HepG2 (cell line): Measurements from ENCODE around the gene TM4SF5.

Experiments
- CEBPB ChIP-seq: IDR thresholded peaks from 2 replicates; pipeline ENCODE4 v1.6.1; 2011; ENCODE audit warnings: low read depth, low read length, improper control_type of control experiment, borderline replicate concordance
- RFX5 ChIP-seq: IDR thresholded peaks from 2 replicates; pipeline ENCODE4 v1.6.1; 2011; ENCODE audit warnings: low read depth, low read length, improper control_type of control experiment
- ZNF121 ChIP-seq: sonication (generic); formaldehyde crosslinking; IDR thresholded peaks from 2 replicates; pipeline ENCODE4 v1.5.0; 2020; ENCODE audit warnings: mild to moderate bottlenecking, missing genetic modification reagents

GRCh38 chr17:4772235-4772613, 538 bp downstream of the TM4SF5 start:
- TF ChIP-seq CEBPB, result no peak
- TF ChIP-seq RFX5, result no peak
- no peak for TF ChIP-seq ZNF121
